Limb (tissue), 2 donors: ENCODE results near the gene FRMD3.

Source experiments
- DNase-seq, 2 donors: peaks; one replicate each; pipeline ENCODE4 v3.0.0-alpha.2; 2016; ENCODE audit errors: extremely low spot score in 2 of 2

The FRMD3 gene

DNA sequence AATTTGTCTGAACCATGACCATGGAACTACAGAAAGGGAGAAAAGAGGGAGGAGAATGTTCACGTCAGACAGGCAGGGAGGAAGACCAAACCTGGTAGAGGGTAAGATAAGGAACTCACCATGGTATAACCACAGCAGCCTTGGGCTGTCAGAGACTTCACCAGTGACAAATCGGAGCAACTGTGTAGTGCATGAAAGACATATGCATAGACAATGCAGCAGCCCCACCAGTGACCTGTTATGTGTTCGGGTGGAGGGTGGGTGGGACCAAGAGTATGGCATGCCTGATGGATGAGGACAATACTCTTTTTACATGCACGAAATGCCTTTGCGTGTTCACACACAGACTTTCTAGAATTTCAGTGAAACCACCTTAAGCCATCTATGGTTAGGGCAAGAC lies 253.5 kb downstream of the FRMD3 start:
- DNase-seq, result peak in 1 of 2 donors; percentile 27

DNA sequence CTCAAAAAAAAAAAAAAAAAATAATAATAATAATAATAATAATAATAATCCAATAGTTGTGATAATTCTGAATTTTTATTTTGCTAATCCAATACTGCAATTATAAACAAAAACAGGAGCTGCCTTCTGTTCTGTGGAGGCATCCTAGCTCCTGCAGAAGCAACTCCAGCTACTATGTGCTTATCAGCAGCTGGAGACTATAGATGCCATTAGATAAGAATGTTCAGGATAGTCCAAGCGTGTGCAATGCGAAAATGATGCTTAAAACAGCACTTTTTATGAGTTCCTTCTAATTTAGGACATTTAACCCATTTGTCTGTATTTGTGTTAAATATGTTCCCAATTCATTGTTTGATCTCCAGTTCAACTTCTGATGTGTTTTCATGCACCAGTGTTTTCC lies 254.7 kb downstream of the FRMD3 start:
- no peak for DNase-seq

DNA sequence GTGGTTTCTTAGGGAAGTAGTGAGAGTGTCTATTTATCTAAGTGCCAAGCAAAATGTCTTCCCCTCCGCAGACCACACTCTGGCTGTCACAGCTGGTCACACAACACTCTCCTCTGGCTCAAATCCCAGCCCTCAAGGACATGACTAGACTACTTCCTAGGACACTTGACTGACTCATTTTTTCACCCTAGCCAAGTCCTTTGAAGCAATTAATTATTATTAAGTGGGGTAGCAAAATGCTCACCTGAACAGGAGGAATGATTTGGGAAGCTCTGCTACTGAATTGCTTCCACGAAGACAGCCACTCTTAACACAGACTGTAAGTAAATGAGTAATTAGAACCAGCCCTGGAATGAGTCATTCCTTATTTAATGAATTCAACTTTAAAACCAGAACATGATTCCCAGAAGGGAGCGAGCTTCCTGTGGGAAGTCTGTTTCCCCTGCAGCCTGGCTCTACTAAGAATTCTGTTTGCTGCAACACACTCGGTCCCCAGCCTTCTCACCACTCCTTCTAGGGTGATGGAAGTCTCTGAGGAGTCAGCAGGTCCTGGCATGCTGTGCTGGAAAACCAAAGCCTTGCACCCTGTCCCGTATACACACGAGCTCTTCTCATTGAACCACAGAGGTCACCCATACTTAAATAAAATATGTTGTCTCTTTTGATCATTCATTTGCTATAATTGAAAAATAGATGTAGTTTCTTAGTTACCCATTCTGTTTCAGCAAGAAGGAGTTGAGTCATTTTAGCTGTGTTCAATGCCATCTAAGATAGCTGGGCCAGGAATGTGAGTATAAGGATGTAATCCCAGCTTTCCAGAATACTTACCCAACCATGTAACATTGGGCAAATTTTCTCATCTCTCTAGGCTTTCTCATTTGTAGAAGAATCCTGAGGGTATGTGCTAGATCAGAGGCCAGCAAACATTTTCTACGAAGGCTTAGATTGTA lies 256.6 kb downstream of the FRMD3 start:
- DNase-seq, result peak in 1 of 2 donors; percentile 44

DNA sequence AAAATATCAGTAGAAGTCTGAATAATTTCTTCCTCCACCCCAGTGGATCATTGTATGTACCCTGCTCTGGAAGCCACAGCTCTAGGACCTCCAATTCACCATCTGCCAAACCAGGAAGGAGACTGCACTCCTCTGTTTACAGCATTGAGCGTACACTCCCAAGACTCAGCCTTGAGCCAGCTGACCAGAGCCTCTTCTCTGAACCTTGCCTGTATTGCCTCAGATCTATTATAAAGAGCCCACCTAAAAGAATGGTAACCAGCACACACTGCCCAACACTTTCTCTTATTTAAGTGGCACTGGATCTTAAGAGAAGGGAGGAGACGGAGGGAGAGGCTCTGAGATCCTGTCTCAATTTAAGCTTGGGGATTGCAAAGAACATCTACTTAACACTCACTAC lies 257.4 kb downstream of the FRMD3 start:
- no peak for DNase-seq

DNA sequence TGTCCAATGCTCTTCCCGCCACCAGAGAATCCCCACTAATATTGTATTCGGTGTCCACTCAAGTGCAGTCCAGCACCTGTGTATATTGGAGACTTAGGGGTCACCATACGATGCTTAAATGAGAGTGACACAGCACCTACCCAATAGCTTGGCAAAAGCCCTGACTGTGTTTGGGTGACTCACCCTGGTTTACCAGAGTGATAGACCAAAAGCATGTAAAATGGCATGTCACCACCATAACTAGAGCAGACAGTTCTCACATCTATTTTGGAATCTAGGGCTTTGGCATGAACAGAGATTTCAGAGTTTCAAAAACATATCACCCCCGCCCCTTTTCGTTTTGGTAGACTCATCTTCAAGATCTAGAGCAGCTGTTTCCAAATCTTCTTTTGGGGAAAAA lies 257.9 kb downstream of the FRMD3 start:
- no peak for DNase-seq

DNA sequence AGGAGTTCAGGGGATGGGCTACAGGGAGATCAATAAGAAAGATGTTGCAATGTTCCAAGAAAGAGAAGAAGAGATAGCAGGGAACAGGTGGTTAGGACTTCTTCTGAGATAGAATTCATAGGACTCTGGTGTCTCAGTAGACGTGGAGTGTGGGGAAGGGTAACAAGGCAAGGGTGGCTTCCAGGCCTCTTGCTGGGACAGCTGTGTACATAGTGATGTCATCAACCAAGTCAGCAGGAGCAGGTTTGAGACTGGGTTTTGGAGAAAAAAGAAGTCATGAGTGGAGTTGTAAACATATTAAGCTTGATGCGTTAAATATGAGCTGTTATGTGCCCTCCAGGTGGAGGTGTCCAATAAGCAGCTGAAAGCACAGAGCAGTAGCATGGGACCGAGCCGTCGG lies 263.4 kb downstream of the FRMD3 start:
- DNase-seq, result no peak

DNA sequence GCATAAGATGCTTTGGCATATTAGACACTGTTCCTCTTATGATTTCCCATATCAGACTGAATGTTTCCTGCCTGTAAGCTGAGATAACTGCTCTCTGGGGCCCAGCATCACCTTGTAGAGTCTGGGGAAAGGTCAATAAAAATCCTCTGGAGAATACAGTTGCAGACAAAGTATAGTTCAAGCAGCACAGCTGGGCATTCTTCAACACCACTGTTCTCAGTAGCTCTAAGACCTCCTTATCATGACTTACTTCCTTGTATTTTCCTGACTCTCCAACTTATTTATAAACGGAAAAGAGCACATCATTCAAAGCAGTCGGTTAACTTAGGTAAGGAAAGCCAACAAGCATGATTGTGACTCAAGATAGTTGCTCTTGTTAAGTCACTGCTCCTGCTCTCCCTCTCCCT lies 266.5 kb downstream of the FRMD3 start:
- DNase-seq, result no peak

DNA sequence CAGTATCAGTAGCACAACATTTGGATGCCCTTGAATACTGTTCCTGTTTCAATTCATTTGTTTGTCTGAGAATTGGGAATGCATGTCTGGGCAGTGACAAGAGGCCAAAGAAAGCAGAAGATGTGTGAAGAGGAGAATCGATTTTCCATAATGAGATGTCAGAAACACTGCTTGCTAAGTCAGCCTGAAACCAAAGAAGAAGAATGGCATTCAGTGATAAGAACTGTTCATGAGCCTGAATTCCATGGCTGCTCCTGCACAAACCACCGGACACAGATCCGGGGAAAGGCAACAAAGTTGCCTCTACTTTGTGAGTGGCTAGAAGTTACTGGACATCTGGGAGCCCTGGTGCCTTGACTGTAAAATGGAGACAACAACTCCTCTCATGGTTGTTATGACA lies 268.1 kb downstream of the FRMD3 start:
- DNase-seq, result no peak

DNA sequence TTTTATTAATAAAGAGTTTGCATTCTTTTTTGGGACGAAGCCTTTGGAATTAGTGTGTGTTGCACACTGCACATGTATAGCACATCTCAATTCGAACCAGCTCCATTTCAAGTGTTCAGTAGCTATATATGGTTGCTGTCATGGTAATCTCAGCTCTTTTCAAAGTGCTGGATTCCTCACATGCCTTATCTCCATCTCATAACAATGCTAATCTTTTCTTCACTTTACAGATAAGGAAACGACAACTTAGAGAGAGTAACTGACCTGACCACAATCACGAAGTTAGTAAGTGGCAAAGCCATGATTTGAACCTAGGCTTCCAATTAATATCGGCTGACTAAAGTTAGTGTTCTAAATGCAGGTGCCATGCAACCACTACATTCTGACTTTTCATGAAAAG lies 270.5 kb downstream of the FRMD3 start:
- DNase-seq, result no peak

DNA sequence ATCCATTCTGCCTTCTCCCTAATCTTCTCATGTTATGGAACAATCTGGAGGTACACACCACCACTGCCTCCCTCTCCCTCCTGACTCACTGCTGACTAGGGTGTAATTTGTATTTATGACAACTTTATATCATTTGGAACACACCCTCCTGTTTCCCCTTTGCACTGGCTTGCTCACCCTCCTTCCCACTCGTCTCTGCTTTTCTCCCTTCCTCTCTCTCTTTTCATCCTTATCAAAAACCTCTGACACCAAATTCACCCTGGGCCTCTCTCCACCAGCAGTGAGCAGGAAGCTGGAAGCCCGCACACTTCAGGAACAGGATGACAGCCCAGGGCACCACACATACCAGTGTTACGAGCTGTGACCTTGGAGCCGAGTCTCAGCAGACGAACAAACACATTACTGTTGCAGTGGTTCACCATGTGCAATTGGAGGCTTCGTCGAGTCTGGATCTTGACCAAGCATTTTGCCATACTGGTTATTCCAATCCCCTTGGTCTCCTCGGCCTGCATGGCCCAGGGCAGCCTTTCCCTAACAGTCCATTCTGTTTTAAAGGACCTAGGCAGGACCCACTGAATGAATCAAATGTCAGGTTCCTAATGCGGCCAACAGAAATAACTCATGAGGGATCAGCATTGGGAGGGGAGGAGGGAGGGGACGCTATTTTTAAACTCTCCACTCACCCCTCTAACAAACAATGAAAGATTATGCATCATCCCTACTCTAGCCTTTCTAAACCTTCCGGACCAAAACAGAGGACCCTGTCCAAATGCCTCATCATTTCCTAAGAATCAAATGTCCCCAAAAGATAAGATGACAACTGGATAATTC lies 271.3 kb downstream of the FRMD3 start:
- peak in 1 of 2 donors; percentile 21 for DNase-seq

DNA sequence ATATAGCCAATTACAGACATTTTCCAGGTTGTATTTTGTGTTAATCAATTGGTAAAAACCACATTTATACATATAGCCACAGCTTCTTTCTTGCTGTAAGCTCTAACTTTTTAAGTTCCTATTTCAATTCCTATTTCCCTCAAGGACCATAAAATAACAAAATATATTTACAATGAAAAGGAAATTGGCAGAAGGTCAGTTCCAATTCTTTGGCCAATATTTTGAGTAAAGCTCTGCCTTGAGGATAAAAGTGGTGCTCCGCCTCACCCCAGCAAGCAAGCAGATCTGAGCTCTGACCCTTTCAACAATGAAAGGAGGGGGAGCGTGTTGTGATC lies 271.9 kb downstream of the FRMD3 start:
- DNase-seq, result no peak

DNA sequence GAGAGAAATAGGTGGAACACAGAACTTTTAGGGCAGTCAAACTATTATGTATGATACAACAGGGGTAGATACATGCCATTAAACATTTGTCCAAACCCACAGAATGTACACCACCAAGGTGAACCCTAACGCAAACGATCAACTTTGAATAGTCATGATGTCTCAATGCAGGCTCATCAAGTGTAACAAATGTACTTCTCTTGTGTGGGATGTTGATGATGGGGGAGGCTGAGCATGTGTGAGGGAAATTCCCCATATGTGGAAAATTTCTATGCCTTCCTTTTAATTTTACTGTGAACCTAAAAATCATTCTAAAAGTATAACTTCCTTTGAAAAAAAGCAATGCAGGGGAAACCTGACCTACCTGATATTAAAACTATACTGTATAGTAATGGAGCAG lies 273.9 kb downstream of the FRMD3 start:
- DNase-seq, result no peak

DNA sequence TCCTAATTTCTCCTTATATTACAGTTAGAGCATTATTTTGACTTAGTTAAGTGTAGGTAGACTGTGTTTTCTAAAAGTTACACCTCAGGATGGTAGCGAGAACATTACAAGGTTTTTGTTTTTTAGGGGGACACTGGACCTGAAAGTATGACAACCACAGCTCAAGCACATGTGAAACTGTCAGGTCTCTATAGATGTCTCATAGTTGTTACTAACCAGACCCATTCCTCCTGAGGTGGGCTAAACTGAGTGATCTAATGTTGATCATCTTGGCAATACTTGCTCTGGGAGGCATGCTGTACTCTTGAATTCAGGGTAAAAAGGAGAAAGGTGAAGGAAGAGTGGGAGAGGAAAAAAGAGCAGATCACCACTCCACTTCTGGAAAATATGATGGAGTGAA lies 278.6 kb downstream of the FRMD3 start:
- no peak for DNase-seq

DNA sequence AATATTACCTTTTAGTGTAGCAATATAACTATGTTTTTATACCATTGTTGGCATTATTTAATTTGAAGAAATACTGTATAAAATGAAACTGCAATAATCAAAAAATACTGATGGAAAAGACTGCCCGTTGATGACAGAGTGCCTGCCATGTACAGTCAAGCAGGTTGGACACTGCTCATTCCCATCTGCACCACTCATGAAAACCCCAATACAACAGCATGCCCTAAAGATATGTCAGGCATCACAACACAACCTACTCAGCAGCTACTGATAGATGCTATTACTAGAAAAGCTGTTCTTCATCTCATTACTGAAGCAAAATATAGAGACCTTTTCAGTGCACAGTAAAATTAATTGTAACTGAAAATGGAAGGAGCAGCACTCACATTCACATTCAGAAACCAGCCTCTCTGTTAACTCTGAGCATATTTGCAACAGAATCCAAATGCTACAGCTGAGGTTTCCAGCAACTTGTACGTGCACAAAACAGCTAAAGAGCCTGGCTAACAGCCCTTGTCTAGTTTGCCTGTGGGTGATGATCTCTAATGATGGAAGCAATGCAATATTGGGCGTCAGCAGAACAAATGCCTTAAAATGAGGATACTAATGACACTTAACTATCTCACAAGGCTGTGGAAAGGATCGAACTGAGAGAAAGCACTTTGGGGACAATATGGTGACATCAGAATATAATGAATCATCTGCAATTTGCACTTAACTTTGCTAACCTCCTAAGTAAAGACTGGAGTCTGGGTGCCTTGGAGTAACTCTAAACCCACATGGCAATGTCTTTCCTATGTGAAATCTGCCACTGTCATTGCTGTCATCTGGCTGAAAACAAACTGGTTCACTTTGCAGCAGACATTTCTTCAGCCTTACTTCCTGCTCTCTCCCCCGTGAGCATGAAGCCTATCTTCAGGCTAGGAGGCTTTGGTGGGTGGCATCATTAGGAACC lies 280.0 kb downstream of the FRMD3 start:
- DNase-seq, result no peak

DNA sequence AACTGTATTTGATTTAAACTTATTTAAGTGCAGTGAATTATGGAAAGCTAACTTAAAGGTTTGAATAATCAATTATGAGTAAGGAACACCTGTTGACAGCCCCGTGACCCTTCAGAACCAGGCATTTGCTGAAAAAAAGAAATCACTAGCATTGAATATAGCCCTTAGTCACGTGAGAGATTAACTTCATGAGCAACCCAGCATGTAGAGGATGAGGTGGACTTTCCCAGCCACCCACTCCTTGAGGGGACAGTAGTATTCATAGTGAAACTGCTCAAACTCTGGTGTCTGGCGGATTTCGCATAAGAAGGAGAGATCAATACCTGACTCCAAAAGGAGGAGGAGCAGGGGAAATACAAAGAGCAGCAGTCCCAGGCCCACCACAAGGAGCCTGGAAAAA lies 290.5 kb downstream of the FRMD3 start:
- DNase-seq, result no peak

DNA sequence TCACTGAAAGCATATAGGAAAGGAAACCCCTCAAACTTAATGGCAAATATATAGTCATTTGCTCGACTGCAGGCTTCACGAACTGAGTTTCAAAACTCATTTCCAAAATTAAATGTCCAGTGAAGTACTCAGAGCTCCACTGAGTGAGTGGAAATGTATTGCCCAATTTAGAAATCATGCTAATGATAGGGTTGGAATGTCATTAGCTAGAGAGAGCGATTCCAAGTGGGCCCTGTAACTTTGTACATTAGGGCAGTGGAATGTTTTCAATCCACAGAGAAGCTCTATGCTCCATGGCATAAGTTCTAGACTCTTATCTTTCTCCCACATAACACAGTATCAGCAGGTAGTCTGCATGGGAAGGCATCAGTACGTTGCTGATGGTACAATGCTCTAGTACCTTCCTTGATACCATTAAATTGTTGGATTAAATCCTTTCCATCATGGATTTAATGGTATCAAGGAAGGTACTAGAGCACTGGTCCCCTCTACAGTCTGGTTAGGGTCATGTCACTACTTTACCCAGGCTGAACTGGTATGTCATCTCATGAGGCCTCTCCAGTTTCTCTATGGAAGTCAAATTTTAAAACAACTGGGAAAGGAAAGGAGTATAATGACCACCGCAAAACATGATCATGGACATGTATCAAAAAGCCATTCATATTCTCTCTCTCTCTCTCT lies 292.1 kb downstream of the FRMD3 start:
- DNase-seq, result no peak

DNA sequence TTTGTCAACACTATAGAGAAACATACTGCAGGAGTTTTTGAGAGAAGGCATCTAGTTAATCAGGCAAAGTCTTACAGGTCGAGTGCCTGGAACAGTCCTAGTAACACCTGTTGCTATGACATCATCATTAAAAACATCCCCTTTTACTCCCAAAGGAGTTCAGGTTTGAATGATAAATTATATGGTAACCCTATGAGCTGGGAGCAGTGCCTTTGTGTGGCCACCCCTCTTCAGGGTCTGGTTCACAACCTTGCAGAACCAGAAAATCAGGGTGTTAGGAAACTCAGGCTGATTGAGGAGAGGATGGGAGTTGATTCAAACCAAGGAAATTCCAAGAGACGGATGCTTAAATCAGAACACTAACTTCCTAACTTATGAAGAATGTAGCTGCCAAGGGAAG lies 296.1 kb downstream of the FRMD3 start:
- DNase-seq, result no peak

DNA sequence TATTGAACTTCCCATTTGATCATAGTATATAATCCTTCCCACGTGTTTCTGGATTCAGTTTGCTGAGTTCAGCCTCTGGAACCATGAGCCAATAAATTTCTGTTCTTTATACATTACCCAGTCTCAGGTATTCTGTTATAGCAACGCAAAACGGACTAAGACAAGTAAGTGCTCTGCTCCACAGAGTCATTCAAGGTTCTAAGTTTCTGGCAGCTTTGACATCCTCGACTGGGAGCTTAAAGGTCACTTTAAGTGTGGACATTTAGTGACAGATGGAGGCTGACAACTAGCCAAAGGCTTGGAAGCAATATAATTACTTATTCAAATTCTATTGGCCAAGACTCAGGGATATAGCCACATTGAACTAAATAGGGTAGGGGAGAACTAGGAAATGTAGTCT lies 297.5 kb downstream of the FRMD3 start:
- DNase-seq, result no peak

DNA sequence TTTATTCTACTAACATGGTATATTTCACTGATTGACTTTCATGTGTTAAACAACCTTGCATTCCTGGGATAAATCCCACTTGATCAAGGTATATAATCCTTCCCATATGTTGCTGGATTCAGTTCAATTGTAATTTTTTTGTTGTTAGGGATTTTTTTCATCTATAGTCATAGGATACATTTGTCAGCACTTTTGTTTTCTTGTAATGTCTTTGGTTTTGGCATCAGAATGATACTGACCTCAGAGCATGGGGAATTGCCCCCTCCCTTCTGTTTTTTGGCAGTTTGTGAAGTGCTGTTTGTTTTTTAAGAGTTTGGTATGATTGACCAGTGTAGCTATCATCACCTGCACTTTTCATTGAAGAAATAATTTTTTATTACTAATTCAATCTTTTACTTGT lies 298.5 kb downstream of the FRMD3 start:
- peak in 1 of 2 donors; percentile 24 for DNase-seq

DNA sequence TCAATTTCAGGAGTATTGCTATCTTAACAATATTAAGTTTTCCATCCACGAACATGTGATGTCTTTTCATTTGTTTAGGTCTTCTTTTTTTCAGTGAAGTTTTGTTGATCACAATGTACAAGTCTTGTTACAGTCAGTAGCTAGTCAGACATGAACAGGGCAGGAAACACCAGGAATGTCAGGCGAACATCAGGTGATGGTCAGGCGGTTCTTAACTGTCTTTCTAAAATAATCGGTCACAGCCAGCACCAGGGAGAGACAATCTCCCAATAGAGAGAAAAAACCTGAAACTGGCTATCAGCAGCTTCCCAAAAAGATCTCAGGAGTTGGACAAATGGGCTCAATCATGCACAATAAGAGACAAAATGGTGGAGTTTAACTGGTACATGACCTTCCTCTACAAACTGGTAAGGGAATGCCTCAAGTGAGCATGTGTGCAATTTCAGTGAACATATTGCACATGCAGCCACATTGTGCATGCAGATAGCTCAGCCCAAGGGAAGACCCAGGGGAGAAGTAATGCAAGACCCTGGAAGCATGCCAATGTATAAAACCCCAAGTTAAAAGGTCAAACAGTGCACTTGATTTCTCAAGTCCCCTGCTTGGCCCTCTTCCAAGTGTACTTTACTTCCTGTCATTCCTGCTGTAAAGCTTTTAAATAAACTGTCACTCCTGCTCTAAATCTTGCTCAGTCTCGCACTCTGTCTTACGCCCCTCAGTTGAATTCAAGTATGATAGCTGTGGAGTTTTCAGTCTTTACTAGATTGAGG lies 299.1 kb downstream of the FRMD3 start:
- peak in 1 of 2 donors; percentile 32 for DNase-seq
